HTERT RPE-1 (cell line): ENCODE results near the gene SP3.

Experiments
- in situ Hi-C: fragments of 300-500 bp; cut with MboI; formaldehyde crosslinking; loops from 4 replicates; pipeline ENCODE4 v1.14.3; 2020; ENCODE audit warnings: low sequenced_read_pairs

The SP3 gene

GRCh38 chr2:173860082-173860481 is 105.1 kb downstream of the SP3 start:
- in situ Hi-C loops = no loop called here

GRCh38 chr2:173858291-173858731 is 106.9 kb downstream of the SP3 start:
- in situ Hi-C loops = no loop called here
